ENCODE data around the gene BET1. TPM values are rescaled to one million over a fixed set of nuclear protein-coding genes. Genes with fewer than 3 reads are reported as not detected.

The BET1 gene
- total RNA-seq, 1 donor from 2014 or later = 22.3 TPM

- peak overlapping the region; percentile 96 for H3K4me3 Mint-ChIP-seq (ENCODE audit: low read depth)
- no peak for DNase-seq (ENCODE audit: low spot score)
- intact Hi-C loops (cut with micrococcal nuclease) = loop anchor here (5.0 to 10.0 kb wide), 5 partner anchors 81 to 771 kb away; partner anchors contain the start of genes COL1A2, GNG11 and VPS50
These were observed 620 bp downstream of the BET1 start for GRCh38 chr7:94003446-94004023.

GRCh38 chr7:94001396-94001795, 2.8 kb downstream of the BET1 start:
- Mint-ChIP-seq H3K4me1 (ENCODE audit: low read depth) (peaks cover 26% of the 10 kb centered on the region), H3K36me3 (ENCODE audit: low read depth) (peaks cover 12% of the 10 kb centered on the region), H3K27me3 (ENCODE audit: low read depth) (peaks cover 7% of the 10 kb centered on the region), H3K27ac (no peak overlapping the region), H3K4me3 (ENCODE audit: low read depth) (no peak overlapping the region), H3K9me3 (no peaks in the 10 kb centered on the region)
- intact Hi-C loops (cut with micrococcal nuclease) = loop anchor here (5.0 to 10.0 kb wide), 5 partner anchors 79 to 769 kb away; partner anchors contain the start of genes COL1A2, GNG11 and VPS50
- no peak for DNase-seq (ENCODE audit: low spot score)

More at GRCh38 chr7:94003446-94004023, 620 bp downstream of the BET1 start:
- peaks cover 2% of the 10 kb centered on the region for H3K36me3 Mint-ChIP-seq (ENCODE audit: low read depth)
- no peaks in the 10 kb centered on the region for H3K9me3 Mint-ChIP-seq
- peaks cover 24% of the 10 kb centered on the region for H3K4me1 Mint-ChIP-seq (ENCODE audit: low read depth)
- H3K27me3 Mint-ChIP-seq (ENCODE audit: low read depth) = peaks cover 16% of the 10 kb centered on the region
- peak overlapping the region; percentile 94 for H3K27ac Mint-ChIP-seq

GRCh38 chr7:93997868-93998267, 6.3 kb downstream of the BET1 start:
- intact Hi-C loops (cut with micrococcal nuclease) = no loop called here
- no peak overlapping the region for H3K27ac Mint-ChIP-seq
- H3K4me1 Mint-ChIP-seq (ENCODE audit: low read depth) = peaks cover 14% of the 10 kb centered on the region
- DNase-seq (ENCODE audit: low spot score) = no peak
- no peaks in the 10 kb centered on the region for H3K27me3 Mint-ChIP-seq (ENCODE audit: low read depth)
- no peaks in the 10 kb centered on the region for H3K9me3 Mint-ChIP-seq
- peaks cover 30% of the 10 kb centered on the region for H3K36me3 Mint-ChIP-seq (ENCODE audit: low read depth)
- H3K4me3 Mint-ChIP-seq (ENCODE audit: low read depth) = no peak overlapping the region

- intact Hi-C loops (cut with micrococcal nuclease) = no loop called here
- H3K9me3 Mint-ChIP-seq = no peaks in the 10 kb centered on the region
- peaks cover 24% of the 10 kb centered on the region for H3K36me3 Mint-ChIP-seq (ENCODE audit: low read depth)
- no peak overlapping the region for H3K27ac Mint-ChIP-seq
- no peaks in the 10 kb centered on the region for H3K27me3 Mint-ChIP-seq (ENCODE audit: low read depth)
- DNase-seq (ENCODE audit: low spot score) = no peak
- H3K4me3 Mint-ChIP-seq (ENCODE audit: low read depth) = no peak overlapping the region
- H3K4me1 Mint-ChIP-seq (ENCODE audit: low read depth) = peaks cover 2% of the 10 kb centered on the region
These were observed 11.6 kb downstream of the BET1 start for GRCh38 chr7:93992421-93993110.

- Mint-ChIP-seq H3K4me1 (ENCODE audit: low read depth) (peaks cover 2% of the 10 kb centered on the region), H3K4me3 (ENCODE audit: low read depth) (no peak overlapping the region), H3K27me3 (ENCODE audit: low read depth) (no peaks in the 10 kb centered on the region), H3K27ac (no peak overlapping the region), H3K9me3 (no peaks in the 10 kb centered on the region), H3K36me3 (ENCODE audit: low read depth) (peaks cover 1% of the 10 kb centered on the region)
- DNase-seq (ENCODE audit: low spot score) = no peak
- intact Hi-C loops (cut with micrococcal nuclease) = no loop called here
These were observed 16.9 kb downstream of the BET1 start for GRCh38 chr7:93987297-93987696.

- intact Hi-C loops (cut with micrococcal nuclease) = no loop called here
- Mint-ChIP-seq H3K4me3 (ENCODE audit: low read depth) (no peak overlapping the region), H3K27ac (no peak overlapping the region)
These were observed 19.1 kb downstream of the BET1 start for GRCh38 chr7:93985101-93985500.

GRCh38 chr7:93984024-93984423, 20.1 kb downstream of the BET1 start:
- Mint-ChIP-seq H3K27me3 (ENCODE audit: low read depth) (no peaks in the 10 kb centered on the region), H3K4me3 (ENCODE audit: low read depth) (no peak overlapping the region), H3K4me1 (ENCODE audit: low read depth) (peaks cover 3% of the 10 kb centered on the region), H3K27ac (no peak overlapping the region), H3K9me3 (no peaks in the 10 kb centered on the region), H3K36me3 (ENCODE audit: low read depth) (no peaks in the 10 kb centered on the region)
- intact Hi-C loops (cut with micrococcal nuclease) = no loop called here
- DNase-seq (ENCODE audit: low spot score) = no peak

More at GRCh38 chr7:93985101-93985500, 19.1 kb downstream of the BET1 start:
- Mint-ChIP-seq H3K27me3 (ENCODE audit: low read depth) (no peaks in the 10 kb centered on the region), H3K4me1 (ENCODE audit: low read depth) (peaks cover 3% of the 10 kb centered on the region), H3K9me3 (no peaks in the 10 kb centered on the region), H3K36me3 (ENCODE audit: low read depth) (no peaks in the 10 kb centered on the region)
- no peak for DNase-seq (ENCODE audit: low spot score)

GRCh38 chr7:93981480-93981874, 22.7 kb downstream of the BET1 start:
- no peak overlapping the region for H3K27ac Mint-ChIP-seq
- H3K9me3 Mint-ChIP-seq = no peaks in the 10 kb centered on the region
- no peak for DNase-seq (ENCODE audit: low spot score)
- H3K4me3 Mint-ChIP-seq (ENCODE audit: low read depth) = no peak overlapping the region
- H3K36me3 Mint-ChIP-seq (ENCODE audit: low read depth) = no peaks in the 10 kb centered on the region
- intact Hi-C loops (cut with micrococcal nuclease) = no loop called here
- peaks cover 3% of the 10 kb centered on the region for H3K4me1 Mint-ChIP-seq (ENCODE audit: low read depth)
- H3K27me3 Mint-ChIP-seq (ENCODE audit: low read depth) = peaks cover 4% of the 10 kb centered on the region

GRCh38 chr7:93980744-93981479, 23.2 kb downstream of the BET1 start:
- Mint-ChIP-seq H3K27me3 (ENCODE audit: low read depth) (peaks cover 4% of the 10 kb centered on the region), H3K4me3 (ENCODE audit: low read depth) (no peak overlapping the region), H3K27ac (no peak overlapping the region), H3K9me3 (no peaks in the 10 kb centered on the region), H3K36me3 (ENCODE audit: low read depth) (no peaks in the 10 kb centered on the region), H3K4me1 (ENCODE audit: low read depth) (peaks cover 3% of the 10 kb centered on the region)
- intact Hi-C loops (cut with micrococcal nuclease) = no loop called here
- no peak for DNase-seq (ENCODE audit: low spot score)

GRCh38 chr7:93977211-93977950, 26.8 kb downstream of the BET1 start:
- intact Hi-C loops (cut with micrococcal nuclease) = no loop called here
- H3K27ac Mint-ChIP-seq = no peak overlapping the region
- H3K9me3 Mint-ChIP-seq = no peaks in the 10 kb centered on the region
- H3K4me3 Mint-ChIP-seq (ENCODE audit: low read depth) = no peak overlapping the region
- peaks cover 3% of the 10 kb centered on the region for H3K4me1 Mint-ChIP-seq (ENCODE audit: low read depth)
- H3K27me3 Mint-ChIP-seq (ENCODE audit: low read depth) = peaks cover 4% of the 10 kb centered on the region
- no peaks in the 10 kb centered on the region for H3K36me3 Mint-ChIP-seq (ENCODE audit: low read depth)
- no peak for DNase-seq (ENCODE audit: low spot score)

GRCh38 chr7:93973134-93973533, 31.0 kb downstream of the BET1 start:
- H3K4me3 Mint-ChIP-seq (ENCODE audit: low read depth) = no peak overlapping the region
- intact Hi-C loops (cut with micrococcal nuclease) = no loop called here
- H3K9me3 Mint-ChIP-seq = no peaks in the 10 kb centered on the region
- H3K36me3 Mint-ChIP-seq (ENCODE audit: low read depth) = no peaks in the 10 kb centered on the region
- peaks cover 4% of the 10 kb centered on the region for H3K27me3 Mint-ChIP-seq (ENCODE audit: low read depth)
- no peak for DNase-seq (ENCODE audit: low spot score)
- no peaks in the 10 kb centered on the region for H3K4me1 Mint-ChIP-seq (ENCODE audit: low read depth)
- no peak overlapping the region for H3K27ac Mint-ChIP-seq

GRCh38 chr7:93972029-93972725, 32.0 kb downstream of the BET1 start:
- Mint-ChIP-seq H3K4me3 (ENCODE audit: low read depth) (no peak overlapping the region), H3K36me3 (ENCODE audit: low read depth) (no peaks in the 10 kb centered on the region)
- no peak for DNase-seq (ENCODE audit: low spot score)

More at GRCh38 chr7:93972029-93972725, 32.0 kb downstream of the BET1 start:
- Mint-ChIP-seq H3K4me1 (ENCODE audit: low read depth) (no peaks in the 10 kb centered on the region), H3K9me3 (no peaks in the 10 kb centered on the region), H3K27ac (no peak overlapping the region), H3K27me3 (ENCODE audit: low read depth) (no peaks in the 10 kb centered on the region)
- intact Hi-C loops (cut with micrococcal nuclease) = no loop called here
